NCI-H82 (cell line): Measurements from ENCODE around the gene CFDP1.
"Not testable (repeated sequence)": the region's sequence is repeated elsewhere in the genome, so short reads cannot be mapped to it uniquely, and the experiment has no call there.

Source experiments
- DNase-seq: peaks from one replicate; lab custom pipeline; 2025; lab: John Stamatoyannopoulos, UW

The CFDP1 gene

GRCh38 chr16:75458439-75458838 is 25.1 kb upstream of the CFDP1 start:
- DNase-seq, result no peak

GRCh38 chr16:75458029-75458428 is 24.7 kb upstream of the CFDP1 start:
- no peak for DNase-seq

GRCh38 chr16:75457485-75458021 is 24.2 kb upstream of the CFDP1 start:
- no peak for DNase-seq

GRCh38 chr16:75456971-75457370 is 23.7 kb upstream of the CFDP1 start:
- peak; percentile 35 for DNase-seq

GRCh38 chr16:75456486-75456885 is 23.2 kb upstream of the CFDP1 start:
- DNase-seq, result not testable (repeated sequence)

GRCh38 chr16:75455677-75456076 is 22.4 kb upstream of the CFDP1 start:
- peak; percentile 85 for DNase-seq

GRCh38 chr16:75452464-75453190 is 19.3 kb upstream of the CFDP1 start:
- no peak for DNase-seq

GRCh38 chr16:75446416-75446815 is 13.1 kb upstream of the CFDP1 start:
- no peak for DNase-seq

- peak; percentile 18 for DNase-seq
Observed at GRCh38 chr16:75445298-75445697, 12.0 kb upstream of the CFDP1 start.

- DNase-seq, result no peak
Observed at GRCh38 chr16:75443298-75443697, 10.0 kb upstream of the CFDP1 start.

GRCh38 chr16:75433732-75434413 is 570 bp upstream of the CFDP1 start:
- peak; percentile 85 for DNase-seq

GRCh38 chr16:75429621-75430403 is 3.5 kb downstream of the CFDP1 start:
- DNase-seq, result no peak

- DNase-seq, result not testable (repeated sequence)
Observed at GRCh38 chr16:75426524-75426923, 6.8 kb downstream of the CFDP1 start.

- not testable (repeated sequence) for DNase-seq
Observed at GRCh38 chr16:75424105-75424762, 9.1 kb downstream of the CFDP1 start.

GRCh38 chr16:75423723-75424104 is 9.6 kb downstream of the CFDP1 start:
- no peak for DNase-seq

GRCh38 chr16:75421820-75422126 is 11.5 kb downstream of the CFDP1 start:
- no peak for DNase-seq

- peak; percentile 95 for DNase-seq
Observed at GRCh38 chr16:75420987-75421819, 12.1 kb downstream of the CFDP1 start.

- DNase-seq, result no peak
Observed at GRCh38 chr16:75416904-75417565, 16.3 kb downstream of the CFDP1 start.

GRCh38 chr16:75415169-75415905 is 18.0 kb downstream of the CFDP1 start:
- DNase-seq, result no peak

GRCh38 chr16:75413951-75414350 is 19.4 kb downstream of the CFDP1 start:
- no peak for DNase-seq
